ENCODE measurements around the gene KLHL11. TPM values are rescaled to one million over a fixed set of nuclear protein-coding genes. Genes with fewer than 3 reads are reported as not detected.

Gene KLHL11
- total and polyA plus RNA-seq, 9 of the 15 experiments (the other 6 are each of a cell fraction or from before 2014, with no cell fraction given), result 0.20 to 17.0 (median 10.3) TPM

DNA sequence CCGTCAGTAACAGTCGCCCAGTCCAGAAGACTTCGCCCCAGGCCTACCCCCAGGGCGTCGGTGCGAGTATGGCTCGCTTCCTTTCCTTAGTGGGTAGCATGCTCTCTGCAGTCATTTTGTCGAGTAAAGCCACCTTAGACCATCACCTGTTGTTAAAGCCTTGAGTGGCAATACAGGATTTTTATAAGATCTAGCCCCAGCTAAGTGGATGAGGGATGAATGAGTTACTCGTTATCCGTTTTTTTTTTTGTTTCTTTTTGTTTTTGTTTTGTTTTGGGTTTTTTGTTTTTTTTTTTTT, 322 bp upstream of the KLHL11 start (continued):
- TF ChIP-seq, protein P1, sequence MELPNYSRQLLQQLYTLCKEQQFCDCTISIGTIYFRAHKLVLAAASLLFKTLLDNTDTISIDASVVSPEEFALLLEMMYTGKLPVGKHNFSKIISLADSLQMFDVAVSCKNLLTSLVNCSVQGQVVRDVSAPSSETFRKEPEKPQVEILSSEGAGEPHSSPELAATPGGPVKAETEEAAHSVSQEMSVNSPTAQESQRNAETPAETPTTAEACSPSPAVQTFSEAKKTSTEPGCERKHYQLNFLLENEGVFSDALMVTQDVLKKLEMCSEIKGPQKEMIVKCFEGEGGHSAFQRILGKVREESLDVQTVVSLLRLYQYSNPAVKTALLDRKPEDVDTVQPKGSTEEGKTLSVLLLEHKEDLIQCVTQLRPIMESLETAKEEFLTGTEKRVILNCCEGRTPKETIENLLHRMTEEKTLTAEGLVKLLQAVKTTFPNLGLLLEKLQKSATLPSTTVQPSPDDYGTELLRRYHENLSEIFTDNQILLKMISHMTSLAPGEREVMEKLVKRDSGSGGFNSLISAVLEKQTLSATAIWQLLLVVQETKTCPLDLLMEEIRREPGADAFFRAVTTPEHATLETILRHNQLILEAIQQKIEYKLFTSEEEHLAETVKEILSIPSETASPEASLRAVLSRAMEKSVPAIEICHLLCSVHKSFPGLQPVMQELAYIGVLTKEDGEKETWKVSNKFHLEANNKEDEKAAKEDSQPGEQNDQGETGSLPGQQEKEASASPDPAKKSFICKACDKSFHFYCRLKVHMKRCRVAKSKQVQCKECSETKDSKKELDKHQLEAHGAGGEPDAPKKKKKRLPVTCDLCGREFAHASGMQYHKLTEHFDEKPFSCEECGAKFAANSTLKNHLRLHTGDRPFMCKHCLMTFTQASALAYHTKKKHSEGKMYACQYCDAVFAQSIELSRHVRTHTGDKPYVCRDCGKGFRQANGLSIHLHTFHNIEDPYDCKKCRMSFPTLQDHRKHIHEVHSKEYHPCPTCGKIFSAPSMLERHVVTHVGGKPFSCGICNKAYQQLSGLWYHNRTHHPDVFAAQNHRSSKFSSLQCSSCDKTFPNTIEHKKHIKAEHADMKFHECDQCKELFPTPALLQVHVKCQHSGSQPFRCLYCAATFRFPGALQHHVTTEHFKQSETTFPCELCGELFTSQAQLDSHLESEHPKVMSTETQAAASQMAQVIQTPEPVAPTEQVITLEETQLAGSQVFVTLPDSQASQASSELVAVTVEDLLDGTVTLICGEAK (IDR thresholded peaks at IDR 0.05), result 0 out of 2 replicates have a peak, but pooled peaks have one; percentile 14
- TF ChIP-seq, protein P1 (CRISPR knock-in tag; IDR thresholded peaks at IDR 0.05), result no peak
- TF ChIP-seq, protein P2, sequence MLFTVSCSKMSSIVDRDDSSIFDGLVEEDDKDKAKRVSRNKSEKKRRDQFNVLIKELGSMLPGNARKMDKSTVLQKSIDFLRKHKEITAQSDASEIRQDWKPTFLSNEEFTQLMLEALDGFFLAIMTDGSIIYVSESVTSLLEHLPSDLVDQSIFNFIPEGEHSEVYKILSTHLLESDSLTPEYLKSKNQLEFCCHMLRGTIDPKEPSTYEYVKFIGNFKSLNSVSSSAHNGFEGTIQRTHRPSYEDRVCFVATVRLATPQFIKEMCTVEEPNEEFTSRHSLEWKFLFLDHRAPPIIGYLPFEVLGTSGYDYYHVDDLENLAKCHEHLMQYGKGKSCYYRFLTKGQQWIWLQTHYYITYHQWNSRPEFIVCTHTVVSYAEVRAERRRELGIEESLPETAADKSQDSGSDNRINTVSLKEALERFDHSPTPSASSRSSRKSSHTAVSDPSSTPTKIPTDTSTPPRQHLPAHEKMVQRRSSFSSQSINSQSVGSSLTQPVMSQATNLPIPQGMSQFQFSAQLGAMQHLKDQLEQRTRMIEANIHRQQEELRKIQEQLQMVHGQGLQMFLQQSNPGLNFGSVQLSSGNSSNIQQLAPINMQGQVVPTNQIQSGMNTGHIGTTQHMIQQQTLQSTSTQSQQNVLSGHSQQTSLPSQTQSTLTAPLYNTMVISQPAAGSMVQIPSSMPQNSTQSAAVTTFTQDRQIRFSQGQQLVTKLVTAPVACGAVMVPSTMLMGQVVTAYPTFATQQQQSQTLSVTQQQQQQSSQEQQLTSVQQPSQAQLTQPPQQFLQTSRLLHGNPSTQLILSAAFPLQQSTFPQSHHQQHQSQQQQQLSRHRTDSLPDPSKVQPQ (CRISPR knock-in tag; IDR thresholded peaks at IDR 0.05; ENCODE audit: borderline replicate concordance), result no peak
- no peak for TF ChIP-seq ESRRA (IDR thresholded peaks at IDR 0.05; ENCODE audit: borderline replicate concordance, low read depth)
- TF ChIP-seq RNF2 (IDR thresholded peaks at IDR 0.05), result no peak
- no peak for TF ChIP-seq RFX5 (IDR thresholded peaks at IDR 0.05; ENCODE audit: low read depth, low read length)
- TF ChIP-seq ZNF57 (CRISPR knock-in tag; IDR thresholded peaks at IDR 0.05), result no peak
- TF ChIP-seq KHSRP (IDR thresholded peaks at IDR 0.05), result no peak
- TF ChIP-seq ZNF121 (CRISPR knock-in tag; conservative IDR thresholded peaks at IDR 0.05), result no peak
- no peak for TF ChIP-seq ZNF41 (CRISPR knock-in tag; conservative IDR thresholded peaks at IDR 0.05)
- TF ChIP-seq ZNF354B (CRISPR knock-in tag; IDR thresholded peaks at IDR 0.05), result no peak
- TF ChIP-seq ARID2 (IDR thresholded peaks at IDR 0.05), result no peak
- no peak for TF ChIP-seq BRD4 (IDR thresholded peaks at IDR 0.05)
- TF ChIP-seq TEAD1 (CRISPR knock-in tag; IDR thresholded peaks at IDR 0.05), result 0 out of 4 replicates have a peak, but pooled peaks of 1 of the 2 experiments have one; percentile 7
- no peak for TF ChIP-seq NFE2 (IDR thresholded peaks at IDR 0.05; ENCODE audit: low read depth)
- TF ChIP-seq HNRNPH1 (optimal IDR thresholded peaks at IDR 0.05; ENCODE audit: low read depth, low read length), result no peak
- TF ChIP-seq BHLHE40 (IDR thresholded peaks at IDR 0.05; ENCODE audit: low read length), result no peak
- no peak for TF ChIP-seq HEY1 (CRISPR knock-in tag; IDR thresholded peaks at IDR 0.05; ENCODE audit: borderline replicate concordance)
- no peak for TF ChIP-seq CHD2 (IDR thresholded peaks at IDR 0.05; ENCODE audit: low read depth, low read length)

Measured in K562 (cell line).